ENCODE data around the gene TGFB1. TPM values are rescaled to one million over a fixed set of nuclear protein-coding genes. Genes with fewer than 3 reads are reported as not detected.

Gene TGFB1
- total RNA-seq, 1 experiment from 2014 or later: 30.1 TPM

DNA sequence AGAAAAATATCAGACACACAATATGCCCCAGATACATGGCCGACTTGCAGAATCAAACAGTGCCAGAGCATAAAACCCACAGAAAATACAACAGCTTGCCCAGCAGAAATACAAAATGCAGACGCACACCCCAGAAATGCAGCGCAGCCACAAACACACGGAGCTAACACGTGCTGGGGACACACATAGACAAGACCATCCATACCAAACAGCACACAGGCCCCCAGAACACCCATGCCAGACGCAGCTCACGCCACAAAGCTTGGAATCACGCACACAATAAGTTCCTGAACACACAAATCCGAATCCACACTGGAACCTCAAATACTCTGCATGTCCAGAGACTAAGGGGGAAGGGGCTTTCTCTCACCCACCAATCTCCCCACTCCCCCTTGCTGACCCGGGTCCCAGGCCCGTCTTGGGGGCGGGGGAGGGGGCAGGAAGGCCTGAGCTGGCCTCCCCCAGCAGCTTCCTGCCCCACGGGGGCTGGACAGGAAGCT is 26.6 kb downstream of the TGFB1 start:
- Mint-ChIP-seq H3K9me3 (no peaks in the 10 kb centered on the region), H3K4me1 (peaks cover 43 to 62% of the 10 kb centered on the region in 2 experiments), H3K4me3 (peak overlapping the region; percentile 32 to 73; a peak in 4 of 5 replicates), H3K36me3 (ENCODE audit: insufficient read depth in 1 of 3, low read depth in 3 of 3) (peaks cover 3 to 45% (median 10%) of the 10 kb centered on the region in 3 experiments; a peak in 5 of 7 replicates), H3K27ac (peak overlapping the region in 1 of 3 experiments; percentile 13; a peak in 2 of 7 replicates), H3K27me3 (ENCODE audit: low read depth) (peaks cover 1% of the 10 kb centered on the region; the same call in 1 of the 2 replicates)
- Histone ChIP-seq H2BK120ac (ENCODE audit: low read depth, low read length, poor library complexity, severe bottlenecking) (no peak overlapping the region), H2AFZ (ENCODE audit: low read length) (no peak overlapping the region), H4K20me1 (ENCODE audit: control insufficient read depth, insufficient read depth, insufficient read length) (peaks cover 3% of the 10 kb centered on the region), H3K9me3 (ENCODE audit: control insufficient read depth, low read depth, low read length) (no peaks in the 10 kb centered on the region), H3K4me2 (ENCODE audit: insufficient read depth, insufficient read length, low read length) (no peak overlapping the region), H3K56ac (ENCODE audit: insufficient read length, low read depth, low read length) (no peak overlapping the region), H2BK5ac (ENCODE audit: insufficient read length, low read length) (no peak overlapping the region), H3K4me1 (ENCODE audit: insufficient read depth, low read length) (peaks cover 12% of the 10 kb centered on the region; the same call in 1 of the 2 replicates), H3K14ac (ENCODE audit: insufficient read depth, low read length) (no peak overlapping the region), H4K5ac (ENCODE audit: insufficient read length, low read depth, low read length) (no peak overlapping the region), H3K79me1 (ENCODE audit: insufficient read depth, low read depth, low read length, poor library complexity, severe bottlenecking) (no peaks in the 10 kb centered on the region), H3K23me2 (ENCODE audit: insufficient read length, low read depth, low read length, poor library complexity, severe bottlenecking) (peaks cover 14% of the 10 kb centered on the region), H4K8ac (replicated peaks; ENCODE audit: insufficient read length, low read depth, low read length) (no peak overlapping the region), H3T11ph (ENCODE audit: low read length) (no peak overlapping the region), H4K91ac (ENCODE audit: insufficient read length, low read depth, low read length) (no peak overlapping the region), H3K4ac (ENCODE audit: low read depth, low read length) (no peak overlapping the region), H3K27me3 (ENCODE audit: insufficient read depth, low read length) (no peaks in the 10 kb centered on the region), H3K79me2 (ENCODE audit: insufficient read depth, low read length) (no peaks in the 10 kb centered on the region), H2BK15ac (ENCODE audit: low read depth, low read length) (no peak overlapping the region), H2AK5ac (ENCODE audit: insufficient read length, low read length) (no peak overlapping the region), H3K18ac (ENCODE audit: insufficient read length, low read depth, low read length) (no peak overlapping the region), H2BK20ac (ENCODE audit: low read depth, low read length, poor library complexity, severe bottlenecking) (no peak overlapping the region), H3K9ac (ENCODE audit: extremely low read depth, insufficient read length, low read length) (no peak overlapping the region), H2BK12ac (ENCODE audit: insufficient read length, low read depth, low read length) (no peak overlapping the region), H3K27ac (ENCODE audit: insufficient read length, low read depth, low read length) (no peak overlapping the region), H3K23ac (ENCODE audit: insufficient read length, low read depth, low read length) (no peak overlapping the region)
- WGBS (ENCODE audit: extremely low coverage, insufficient read length, low lambda C conversion rate): no CpG with 5 or more reads among the region's 13 CpGs
- DNase-seq: no peak
- TF ChIP-seq, protein P1, sequence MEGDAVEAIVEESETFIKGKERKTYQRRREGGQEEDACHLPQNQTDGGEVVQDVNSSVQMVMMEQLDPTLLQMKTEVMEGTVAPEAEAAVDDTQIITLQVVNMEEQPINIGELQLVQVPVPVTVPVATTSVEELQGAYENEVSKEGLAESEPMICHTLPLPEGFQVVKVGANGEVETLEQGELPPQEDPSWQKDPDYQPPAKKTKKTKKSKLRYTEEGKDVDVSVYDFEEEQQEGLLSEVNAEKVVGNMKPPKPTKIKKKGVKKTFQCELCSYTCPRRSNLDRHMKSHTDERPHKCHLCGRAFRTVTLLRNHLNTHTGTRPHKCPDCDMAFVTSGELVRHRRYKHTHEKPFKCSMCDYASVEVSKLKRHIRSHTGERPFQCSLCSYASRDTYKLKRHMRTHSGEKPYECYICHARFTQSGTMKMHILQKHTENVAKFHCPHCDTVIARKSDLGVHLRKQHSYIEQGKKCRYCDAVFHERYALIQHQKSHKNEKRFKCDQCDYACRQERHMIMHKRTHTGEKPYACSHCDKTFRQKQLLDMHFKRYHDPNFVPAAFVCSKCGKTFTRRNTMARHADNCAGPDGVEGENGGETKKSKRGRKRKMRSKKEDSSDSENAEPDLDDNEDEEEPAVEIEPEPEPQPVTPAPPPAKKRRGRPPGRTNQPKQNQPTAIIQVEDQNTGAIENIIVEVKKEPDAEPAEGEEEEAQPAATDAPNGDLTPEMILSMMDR (conservative IDR thresholded peaks at IDR 0.05): no peak

Measured in H9 (cell line).